Kidney (tissue), 22 donors: Measurements from ENCODE around the gene RUSC1. TPM values are rescaled to one million over a fixed set of nuclear protein-coding genes. Genes with fewer than 3 reads are reported as not detected.

Experiments
- DNase-seq, 5 donors: peaks; one replicate each; pipeline ENCODE4 v3.0.0-alpha.2; 2013 to 2020
- FAIRE-seq: peaks from 2 replicates; lab custom pipeline; 2012; peaks lifted over from hg19 to GRCh38; lab: Jason Lieb, UNC
- H3K27ac ChIP-seq, 2 donors: one replicate each; pipeline ENCODE4 v1.7.0; 2013; ENCODE audit warnings: low read depth in 2 of 2, low read length in 2 of 2, inconsistent platforms in 1 of 2
- H3K27me3 ChIP-seq: one replicate; pipeline ENCODE4 v1.7.1; 2013; ENCODE audit warnings: low read length, inconsistent platforms; ENCODE audit not compliant: control insufficient read depth, insufficient read depth
- H3K36me3 ChIP-seq, 3 donors: one replicate each; pipeline versions ENCODE4 v1.7.0 to v1.7.1; 2013; ENCODE audit warnings: low read length in 3 of 3, control low read depth in 1 of 3, inconsistent platforms in 1 of 3; ENCODE audit not compliant: insufficient read depth in 3 of 3, control insufficient read depth in 2 of 3
- H3K4me1 ChIP-seq, 3 donors: one replicate each; pipeline versions ENCODE4 v1.7.0 to v1.7.1; 2013; ENCODE audit warnings: low read length in 3 of 3, inconsistent platforms in 1 of 3, low read depth in 1 of 3; ENCODE audit not compliant: control insufficient read depth in 2 of 3, insufficient read depth in 2 of 3
- H3K4me3 ChIP-seq, 3 donors: one replicate each; pipeline versions ENCODE4 v1.7.0 to v1.8.1; 2013; ENCODE audit warnings: low read length in 3 of 3, control low read depth in 1 of 3, inconsistent platforms in 1 of 3
- H3K9ac ChIP-seq, 3 donors: one replicate each; pipeline versions ENCODE4 v1.7.0 to v1.7.1; 2013; ENCODE audit warnings: low read length in 3 of 3, control low read depth in 1 of 3, inconsistent platforms in 1 of 3
- H3K9me3 ChIP-seq, 3 donors: one replicate each; pipeline versions ENCODE4 v1.7.0 to v1.7.1; 2013; ENCODE audit warnings: low read length in 3 of 3, control low read depth in 1 of 3, inconsistent platforms in 1 of 3; ENCODE audit not compliant: control insufficient read depth in 2 of 3, insufficient read depth in 1 of 3
- CTCF ChIP-seq: IDR thresholded peaks from 3 replicates; pipeline ENCODE4 v1.5.1; 2012; ENCODE audit warnings: mild to moderate bottlenecking, moderate library complexity, borderline replicate concordance; ENCODE audit not compliant: insufficient read depth; ENCODE audit errors: extremely low read depth
- intact Hi-C: fragments of 100-400 bp; cut with DNase I; formaldehyde crosslinking; loops from one replicate; pipeline ENCODE4 v1.11.1; 2022
- long read RNA-seq, 10 donors: library from polyadenylated mRNA in 1 of 10; unstranded in 1 of 10; transcript quantifications; one replicate each; pipeline ENCODE4 v2.0.0 and lab custom pipeline, GENCODE V29; 2021 to 2026
- polyA plus RNA-seq: library from polyadenylated mRNA; stranded (reverse); fragments of 350-450 nt; fragmentation: Illumina TruSeq; extraction: RNeasy Lipid Tissue Mini Kit (QIAGEN cat#74804); gene quantifications from one replicate; pipeline ENCODE4 v1.2.3, GENCODE V29; 2014; ENCODE audit warnings: low read depth, low replicate concordance; ENCODE audit not compliant: insufficient read depth
- total RNA-seq: library from RNA; stranded (reverse); fragmentation: NEBNext Ultra II Directional; extraction: Animal tissue kit (Norgen Biotek cat#: 25700); gene quantifications from one replicate; pipeline ENCODE4 v1.2.1, GENCODE V29; 2021
- donor health status: control.
- donor health status: control.
- donor health status: control.
- donor health status: control.
- donor health status: control.
- donor health status: DM: yes; HTN: yes; CAD: no.
- donor health status: Normal renal cell carcinoma (clear cell type).

RUSC1 gene
- total RNA-seq (32.7 TPM), polyA plus RNA-seq (29.7 TPM)
- long read RNA-seq, donor 1, partial matches to known transcripts = 7 of 10 reads
- long read RNA-seq, donor 1, other reads (novel, unspliced or antisense) = 0 of 10 reads
- long read RNA-seq, donor 2, partial matches to known transcripts = 7 of 11 reads
- long read RNA-seq, donor 2, other reads (novel, unspliced or antisense) = 0 of 11 reads
- long read RNA-seq, donor 3, partial matches to known transcripts = 0 of 7 reads
- long read RNA-seq, donor 3, other reads (novel, unspliced or antisense) = 0 of 7 reads
- long read RNA-seq, donor 4, partial matches to known transcripts = 0 of 2 reads
- long read RNA-seq, donor 4, other reads (novel, unspliced or antisense) = 0 of 2 reads
- long read RNA-seq, donor 5 = 0 reads
- long read RNA-seq, donor 6, partial matches to known transcripts = 0 of 4 reads
- long read RNA-seq, donor 6, other reads (novel, unspliced or antisense) = 0 of 4 reads
- long read RNA-seq, donor 7, transcript RUSC1-202 (9 exons, 2,503 nt) = major isoform, 5 of 36 reads
- long read RNA-seq, donor 7, partial matches to known transcripts = 11 of 36 reads
- long read RNA-seq, donor 7, other reads (novel, unspliced or antisense) = 10 of 36 reads
- long read RNA-seq, donor 8, partial matches to known transcripts = 0 of 10 reads
- long read RNA-seq, donor 8, other reads (novel, unspliced or antisense) = 0 of 10 reads
- long read RNA-seq, donor 9, partial matches to known transcripts = 0 of 1 reads
- long read RNA-seq, donor 9, other reads (novel, unspliced or antisense) = 0 of 1 reads
- long read RNA-seq, donor 10, partial matches to known transcripts = 0 of 3 reads
- long read RNA-seq, donor 10, other reads (novel, unspliced or antisense) = 0 of 3 reads

GRCh38 chr1:155320661-155321617 is at the start of gene RUSC1:
TSS of gene RUSC1 (plus strand) at chr1:155320894. CDS start at chr1:155321774, 880 bp downstream.
- peaks cover 0 to 19% (median 11%) of the 10 kb centered on the region in 3 donors for H3K4me1 ChIP-seq
- FAIRE-seq (no peak), DNase-seq (peak; percentile 79 to 92 (median 91))
- intact Hi-C loops = no loop called here
- peak within 1 kb of the TSS in 2 of 3 donors; percentile 59 to 65 for H3K9ac ChIP-seq
- peaks cover 0 to 5% (median 0%) of the 10 kb centered on the region in 3 donors for H3K36me3 ChIP-seq
- no peaks in the 10 kb centered on the region for H3K27me3 ChIP-seq
- H3K9me3 ChIP-seq = no peaks in the 10 kb centered on the region
- H3K27ac ChIP-seq = peak within 1 kb of the TSS; percentile 85 to 97
- H3K4me3 ChIP-seq = peak within 1 kb of the TSS; percentile 60 to 73 (median 66)
- no peak for TF ChIP-seq CTCF

- Histone ChIP-seq H3K9me3 (no peaks in the 10 kb centered on the region), H3K9ac (peak overlapping the region; percentile 74 to 96 (median 89)), H3K27me3 (no peaks in the 10 kb centered on the region), H3K36me3 (peaks cover 6 to 29% (median 27%) of the 10 kb centered on the region in 3 donors), H3K4me1 (peaks cover 0 to 6% (median 4%) of the 10 kb centered on the region in 3 donors), H3K27ac (peak overlapping the region; percentile 93 to 95), H3K4me3 (peak overlapping the region; percentile 92 to 98 (median 98))
- TF ChIP-seq CTCF = no peak
- DNase-seq (peak in 3 of 5 donors; percentile 66 to 78 (median 67)), FAIRE-seq (no peak)
- intact Hi-C loops = no loop called here
These were observed 48.0 kb upstream of the RUSC1 start for GRCh38 chr1:155272466-155273342.
